ENCODE measurements around the gene RPSA.
A peak's percentile ranks its signal among the peaks of the same experiment; 100 is the strongest.
"Not testable (repeated sequence)": the region's sequence is repeated elsewhere in the genome, so short reads cannot be mapped to it uniquely, and the experiment has no call there.

RPSA gene

DNA sequence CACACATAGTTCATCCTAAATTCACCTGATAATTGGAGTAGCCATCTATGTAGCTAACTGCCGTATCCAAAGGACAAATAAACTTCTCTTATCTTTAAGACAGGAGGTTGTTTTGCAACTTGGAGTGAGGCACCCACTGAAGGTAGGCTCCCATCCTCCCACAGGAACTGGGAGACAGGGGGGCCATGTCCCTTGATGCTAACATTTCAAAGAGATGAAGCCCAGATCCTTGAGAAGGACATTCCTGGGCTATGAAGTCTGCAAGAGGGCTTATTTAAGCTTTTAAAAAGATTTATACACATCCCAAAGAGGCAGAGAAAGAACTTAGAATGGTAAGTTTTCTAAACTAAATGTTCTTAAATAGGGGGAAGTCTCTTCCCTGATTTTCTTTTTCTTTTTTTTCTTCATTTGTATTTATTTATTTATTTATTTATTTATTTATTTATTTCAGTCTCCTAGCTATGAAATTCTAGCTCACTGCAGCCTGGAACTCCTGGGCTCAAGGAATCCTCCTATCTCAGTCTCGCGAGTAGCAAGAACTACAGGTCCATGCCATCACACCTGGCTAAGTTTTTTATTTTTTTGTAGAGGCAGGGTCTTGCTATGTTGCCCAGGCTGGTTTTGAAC is 48.2 kb downstream of the RPSA start:
- Histone ChIP-seq H3K4me3 (ENCODE audit: low read length in 2 of 2) (no peak overlapping the region), H3K4ac (ENCODE audit: low read length) (no peak overlapping the region), H4K91ac (ENCODE audit: low read depth, low read length, poor library complexity) (no peak overlapping the region), H4K8ac (ENCODE audit: low read depth, low read length) (no peak overlapping the region), H2BK120ac (ENCODE audit: low read depth, low read length) (no peak overlapping the region), H3K23ac (ENCODE audit: low read depth, low read length, poor library complexity) (no peak overlapping the region), H2AK5ac (ENCODE audit: low read depth, low read length) (no peak overlapping the region), H2BK5ac (ENCODE audit: low read length) (no peak overlapping the region), H3K4me1 (ENCODE audit: control insufficient read depth in 2 of 2, insufficient read depth in 1 of 2, low read depth in 1 of 2, low read length in 2 of 2) (no peaks in the 10 kb centered on the region), H3K14ac (ENCODE audit: low read length) (no peak overlapping the region), H3K27me3 (ENCODE audit: control insufficient read depth in 3 of 3, insufficient read depth in 3 of 3, low read depth in 1 of 3, low read length in 3 of 3) (no peaks in the 10 kb centered on the region), H3K9me3 (replicated peaks in 1 of 2; ENCODE audit: control insufficient read depth in 2 of 2, insufficient read depth in 1 of 2, low read depth in 1 of 2, low read length in 2 of 2) (no peaks in the 10 kb centered on the region), H3K18ac (ENCODE audit: low read length) (no peak overlapping the region), H3K79me1 (ENCODE audit: low read depth, low read length) (no peaks in the 10 kb centered on the region), H2BK15ac (ENCODE audit: low read length) (no peak overlapping the region), H3K36me3 (replicated peaks in 1 of 2; ENCODE audit: control insufficient read depth in 2 of 2, insufficient read depth in 2 of 2, low read length in 2 of 2) (no peaks in the 10 kb centered on the region), H3K9ac (ENCODE audit: low read depth, low read length, poor library complexity) (no peak overlapping the region), H3K27ac (replicated peaks; ENCODE audit: low read length) (no peak overlapping the region), H2BK12ac (ENCODE audit: low read length) (no peak overlapping the region), H2AFZ (ENCODE audit: low read length) (no peak overlapping the region), H3K4me2 (ENCODE audit: insufficient read depth, low read length, poor library complexity, severe bottlenecking) (no peak overlapping the region)
- WGBS, 2 donors (ENCODE audit: extremely low coverage in 2 of 2, insufficient read length in 2 of 2, insufficient replicate concordance in 1 of 2): no CpG with 5 or more reads among the region's 3 CpGs
- no peak for DNase-seq (ENCODE audit: low spot score)

DNA sequence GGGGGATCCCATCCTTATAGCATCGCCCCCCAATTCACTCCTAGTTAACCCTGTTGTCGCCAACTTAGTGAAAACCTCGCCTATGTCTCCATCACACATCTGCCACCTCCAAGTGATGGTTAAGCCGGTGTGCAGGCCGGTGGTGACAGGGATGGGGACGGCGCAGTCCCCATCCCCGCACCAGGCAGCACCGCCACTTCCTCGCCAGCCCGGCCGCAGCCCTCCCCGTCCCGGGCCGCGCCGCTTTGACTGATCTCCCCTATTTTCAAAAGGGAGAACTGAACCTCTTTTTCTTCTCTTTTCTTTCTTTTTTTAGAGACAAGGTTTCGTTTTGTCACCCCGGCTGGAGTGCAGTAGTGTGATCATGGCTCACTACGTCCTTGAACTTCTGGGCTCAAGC is 49.6 kb downstream of the RPSA start:
- Histone ChIP-seq H3K27me3 (ENCODE audit: control insufficient read depth in 3 of 3, insufficient read depth in 3 of 3, low read depth in 1 of 3, low read length in 3 of 3) (no peaks in the 10 kb centered on the region), H3K4me3 (ENCODE audit: low read length in 2 of 2) (no peak overlapping the region), H3K79me1 (ENCODE audit: low read depth, low read length) (no peaks in the 10 kb centered on the region)

DNA sequence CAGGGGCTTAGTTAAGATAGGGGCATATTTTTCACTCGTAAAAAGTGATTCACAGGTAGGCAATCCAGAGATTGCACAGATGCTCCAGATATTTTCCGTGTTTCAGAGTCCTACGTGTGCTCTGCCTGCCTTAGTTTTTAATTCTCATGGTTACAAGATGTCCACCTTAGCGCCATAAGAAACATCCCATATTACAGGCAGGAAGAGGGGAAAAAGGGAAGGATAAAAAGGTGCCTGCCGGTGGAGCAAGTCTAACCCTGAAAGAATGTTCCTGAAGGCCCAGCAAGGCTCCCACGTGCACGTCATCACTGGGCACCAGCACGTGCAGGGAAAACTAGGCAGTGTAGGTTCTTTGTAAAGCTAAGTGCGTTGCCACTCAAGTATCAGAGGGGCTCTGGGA is 50.8 kb downstream of the RPSA start:
- H2BK12ac ChIP-seq (ENCODE audit: low read length): no peak overlapping the region
- H3K27me3 ChIP-seq (ENCODE audit: control insufficient read depth in 3 of 3, insufficient read depth in 3 of 3, low read depth in 1 of 3, low read length in 3 of 3): no peaks in the 10 kb centered on the region
- no peak overlapping the region for H2BK120ac ChIP-seq (ENCODE audit: low read depth, low read length)
- H3K4me2 ChIP-seq (ENCODE audit: insufficient read depth, low read length, poor library complexity, severe bottlenecking): no peak overlapping the region
- H3K79me1 ChIP-seq (ENCODE audit: low read depth, low read length): no peaks in the 10 kb centered on the region
- H2AK5ac ChIP-seq (ENCODE audit: low read depth, low read length): no peak overlapping the region
- H3K4me3 ChIP-seq (ENCODE audit: low read length in 2 of 2): no peak overlapping the region
- H3K18ac ChIP-seq (ENCODE audit: low read length): no peak overlapping the region
- no CpG with 5 or more reads among the region's 9 CpGs for WGBS, 2 donors (ENCODE audit: extremely low coverage in 2 of 2, insufficient read length in 2 of 2, insufficient replicate concordance in 1 of 2)
- H3K9me3 ChIP-seq (replicated peaks in 1 of 2; ENCODE audit: control insufficient read depth in 2 of 2, insufficient read depth in 1 of 2, low read depth in 1 of 2, low read length in 2 of 2): no peaks in the 10 kb centered on the region
- H2BK5ac ChIP-seq (ENCODE audit: low read length): no peak overlapping the region
- no peak for DNase-seq (ENCODE audit: low spot score)
- no peak overlapping the region for H3K9ac ChIP-seq (ENCODE audit: low read depth, low read length, poor library complexity)
- H3K14ac ChIP-seq (ENCODE audit: low read length): no peak overlapping the region
- H4K91ac ChIP-seq (ENCODE audit: low read depth, low read length, poor library complexity): no peak overlapping the region
- H3K4ac ChIP-seq (ENCODE audit: low read length): no peak overlapping the region
- H3K23ac ChIP-seq (ENCODE audit: low read depth, low read length, poor library complexity): no peak overlapping the region
- peaks cover 0 to 2% of the 10 kb centered on the region in 2 donors for H3K4me1 ChIP-seq (ENCODE audit: control insufficient read depth in 2 of 2, insufficient read depth in 1 of 2, low read depth in 1 of 2, low read length in 2 of 2)
- H4K8ac ChIP-seq (ENCODE audit: low read depth, low read length): no peak overlapping the region
- H3K27ac ChIP-seq (replicated peaks; ENCODE audit: low read length): no peak overlapping the region
- H2AFZ ChIP-seq (ENCODE audit: low read length): no peak overlapping the region
- no peaks in the 10 kb centered on the region for H3K36me3 ChIP-seq (replicated peaks in 1 of 2; ENCODE audit: control insufficient read depth in 2 of 2, insufficient read depth in 2 of 2, low read length in 2 of 2)
- H2BK15ac ChIP-seq (ENCODE audit: low read length): no peak overlapping the region

More for the DNA sequence above, 49.6 kb downstream of the RPSA start:
- Histone ChIP-seq H3K4ac (ENCODE audit: low read length) (peak overlapping the region; percentile 53), H4K91ac (ENCODE audit: low read depth, low read length, poor library complexity) (no peak overlapping the region), H3K14ac (ENCODE audit: low read length) (no peak overlapping the region), H3K9me3 (replicated peaks in 1 of 2; ENCODE audit: control insufficient read depth in 2 of 2, insufficient read depth in 1 of 2, low read depth in 1 of 2, low read length in 2 of 2) (no peaks in the 10 kb centered on the region), H3K18ac (ENCODE audit: low read length) (peak overlapping the region; percentile 22), H2AFZ (ENCODE audit: low read length) (no peak overlapping the region), H3K4me2 (ENCODE audit: insufficient read depth, low read length, poor library complexity, severe bottlenecking) (no peak overlapping the region), H3K23ac (ENCODE audit: low read depth, low read length, poor library complexity) (no peak overlapping the region), H2BK120ac (ENCODE audit: low read depth, low read length) (no peak overlapping the region), H2BK5ac (ENCODE audit: low read length) (no peak overlapping the region), H3K9ac (ENCODE audit: low read depth, low read length, poor library complexity) (no peak overlapping the region), H2AK5ac (ENCODE audit: low read depth, low read length) (no peak overlapping the region), H2BK12ac (ENCODE audit: low read length) (no peak overlapping the region), H3K27ac (replicated peaks; ENCODE audit: low read length) (no peak overlapping the region), H3K36me3 (replicated peaks in 1 of 2; ENCODE audit: control insufficient read depth in 2 of 2, insufficient read depth in 2 of 2, low read length in 2 of 2) (no peaks in the 10 kb centered on the region), H3K4me1 (ENCODE audit: control insufficient read depth in 2 of 2, insufficient read depth in 1 of 2, low read depth in 1 of 2, low read length in 2 of 2) (peaks cover 0 to 2% of the 10 kb centered on the region in 2 donors), H4K8ac (ENCODE audit: low read depth, low read length) (no peak overlapping the region), H2BK15ac (ENCODE audit: low read length) (no peak overlapping the region)
- no peak for DNase-seq (ENCODE audit: low spot score)
- WGBS, 2 donors (ENCODE audit: extremely low coverage in 2 of 2, insufficient read length in 2 of 2, insufficient replicate concordance in 1 of 2): no CpG with 5 or more reads among the region's 20 CpGs

DNA sequence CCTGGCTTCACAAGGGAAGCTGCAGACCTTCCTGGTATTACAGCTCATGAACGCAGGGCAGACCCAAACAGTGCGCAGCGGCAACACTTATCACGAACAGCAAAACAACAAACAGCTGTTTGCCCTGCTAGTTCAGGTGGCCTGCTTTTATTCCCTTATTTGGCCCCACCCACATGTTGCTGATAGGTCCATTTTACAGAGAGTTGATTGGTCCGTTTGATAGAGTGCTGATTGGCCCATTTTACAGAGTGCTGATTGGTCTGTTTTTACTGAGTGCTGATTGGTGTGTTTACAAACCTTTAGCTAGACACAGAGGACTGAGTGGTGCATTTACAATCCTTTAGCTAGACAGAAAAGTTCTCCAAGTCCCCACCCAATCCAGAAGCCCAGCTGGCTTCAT is 52.1 kb downstream of the RPSA start:
- not testable (repeated sequence) for H3K23ac ChIP-seq (ENCODE audit: low read depth, low read length, poor library complexity); H3K18ac ChIP-seq (ENCODE audit: low read length); H3K4me1 ChIP-seq (ENCODE audit: control insufficient read depth in 2 of 2, insufficient read depth in 1 of 2, low read depth in 1 of 2, low read length in 2 of 2); H2BK12ac ChIP-seq (ENCODE audit: low read length); H3K36me3 ChIP-seq (replicated peaks in 1 of 2; ENCODE audit: control insufficient read depth in 2 of 2, insufficient read depth in 2 of 2, low read length in 2 of 2); H3K4me2 ChIP-seq (ENCODE audit: insufficient read depth, low read length, poor library complexity, severe bottlenecking); DNase-seq (ENCODE audit: low spot score); H3K9me3 ChIP-seq (replicated peaks in 1 of 2; ENCODE audit: control insufficient read depth in 2 of 2, insufficient read depth in 1 of 2, low read depth in 1 of 2, low read length in 2 of 2); H2AFZ ChIP-seq (ENCODE audit: low read length); H2BK15ac ChIP-seq (ENCODE audit: low read length); H3K9ac ChIP-seq (ENCODE audit: low read depth, low read length, poor library complexity); H3K27me3 ChIP-seq (ENCODE audit: control insufficient read depth in 3 of 3, insufficient read depth in 3 of 3, low read depth in 1 of 3, low read length in 3 of 3); H4K91ac ChIP-seq (ENCODE audit: low read depth, low read length, poor library complexity); H2BK120ac ChIP-seq (ENCODE audit: low read depth, low read length); H4K8ac ChIP-seq (ENCODE audit: low read depth, low read length); H2AK5ac ChIP-seq (ENCODE audit: low read depth, low read length); H3K27ac ChIP-seq (replicated peaks; ENCODE audit: low read length); H3K4ac ChIP-seq (ENCODE audit: low read length); H3K14ac ChIP-seq (ENCODE audit: low read length); H3K79me1 ChIP-seq (ENCODE audit: low read depth, low read length); H2BK5ac ChIP-seq (ENCODE audit: low read length); H3K4me3 ChIP-seq (ENCODE audit: low read length in 2 of 2)
- WGBS, 2 donors (ENCODE audit: extremely low coverage in 2 of 2, insufficient read length in 2 of 2, insufficient replicate concordance in 1 of 2): no CpG with 5 or more reads among the region's 5 CpGs

All from neuronal stem cell (in vitro differentiated cells).